Lower lobe of right lung (tissue), 2 donors: Measurements from ENCODE around the gene TMEM54. TPM values are rescaled to one million over a fixed set of nuclear protein-coding genes. Genes with fewer than 3 reads are reported as not detected.

Experiments used
- ATAC-seq, 2 donors: fragments of 200-7000 bp; cut with Tn5 transposase; one replicate each; pipeline ENCODE4 v1.9.1; 2020 to 2022; ENCODE audit warnings: mild to moderate bottlenecking in 2 of 2, moderate library complexity in 2 of 2
- DNase-seq: peaks from one replicate; pipeline ENCODE4 v3.0.0-alpha.2; 2020
- H3K27ac ChIP-seq: fragments of 200-600 bp; one replicate; pipeline ENCODE4 v1.8.0; 2022
- H3K27me3 ChIP-seq: fragments of 200-600 bp; one replicate; pipeline ENCODE4 v1.8.0; 2022; ENCODE audit warnings: low read depth
- H3K36me3 ChIP-seq: fragments of 200-600 bp; one replicate; pipeline ENCODE4 v1.8.0; 2022; ENCODE audit warnings: mild to moderate bottlenecking
- H3K4me1 ChIP-seq: fragments of 200-600 bp; one replicate; pipeline ENCODE4 v1.8.0; 2022
- H3K4me3 ChIP-seq: fragments of 200-600 bp; one replicate; pipeline ENCODE4 v1.8.0; 2022; ENCODE audit warnings: mild to moderate bottlenecking
- H3K9me3 ChIP-seq: fragments of 200-600 bp; one replicate; pipeline ENCODE4 v1.8.0; 2022
- CTCF ChIP-seq: fragments of 200-600 bp; IDR thresholded peaks from one replicate; pipeline ENCODE4 v1.8.0; 2022; ENCODE audit warnings: antibody characterized with exemption, mild to moderate bottlenecking
- intact Hi-C: fragments of 100-400 bp; cut with DNase I; formaldehyde crosslinking; loops from one replicate; pipeline ENCODE4 v1.11.0; 2022
- total RNA-seq: library from RNA; stranded (reverse); fragmentation: NEBNext Ultra II Directional; extraction: Animal tissue kit (Norgen Biotek cat#: 25700); gene quantifications from one replicate; pipeline ENCODE4 v1.2.1, GENCODE V29; 2021
- donor health status: DM: no; HTN: yes; CAD: no; lungs with severe emphysema.

TMEM54 gene
- total RNA-seq, 1 donor from 2014 or later: 44.0 TPM

- intact Hi-C loops: no loop called here
- Histone ChIP-seq H3K36me3 (peaks cover 44% of the 10 kb centered on the region), H3K4me3 (no peak overlapping the region), H3K4me1 (no peaks in the 10 kb centered on the region), H3K27ac (no peak overlapping the region), H3K9me3 (no peaks in the 10 kb centered on the region), H3K27me3 (no peaks in the 10 kb centered on the region)
- no peak for TF ChIP-seq CTCF
- DNase-seq (no peak), ATAC-seq (no peak)
These were observed 39.1 kb downstream of the TMEM54 start for GRCh38 chr1:32861904-32862695.

GRCh38 chr1:32860566-32860965, 40.6 kb downstream of the TMEM54 start:
- peaks cover 59% of the 10 kb centered on the region for H3K36me3 ChIP-seq
- ATAC-seq (no peak), DNase-seq (no peak)
- intact Hi-C loops: no loop called here
- no peak for TF ChIP-seq CTCF
- no peak overlapping the region for H3K4me3 ChIP-seq
- no peaks in the 10 kb centered on the region for H3K9me3 ChIP-seq
- no peak overlapping the region for H3K27ac ChIP-seq
- H3K27me3 ChIP-seq: no peaks in the 10 kb centered on the region
- no peaks in the 10 kb centered on the region for H3K4me1 ChIP-seq

- Histone ChIP-seq H3K4me1 (no peaks in the 10 kb centered on the region), H3K27me3 (no peaks in the 10 kb centered on the region), H3K4me3 (no peak overlapping the region), H3K36me3 (peaks cover 65% of the 10 kb centered on the region), H3K9me3 (no peaks in the 10 kb centered on the region), H3K27ac (no peak overlapping the region)
- intact Hi-C loops: no loop called here
- ATAC-seq: no peak
- no peak for DNase-seq
- no peak for TF ChIP-seq CTCF
These were observed 41.3 kb downstream of the TMEM54 start for GRCh38 chr1:32859915-32860314.

GRCh38 chr1:32858791-32859190, 42.4 kb downstream of the TMEM54 start:
- intact Hi-C loops: no loop called here
- no peak for TF ChIP-seq CTCF
- DNase-seq (no peak), ATAC-seq (no peak)
- Histone ChIP-seq H3K9me3 (no peaks in the 10 kb centered on the region), H3K27ac (no peak overlapping the region), H3K27me3 (no peaks in the 10 kb centered on the region), H3K36me3 (peaks cover 73% of the 10 kb centered on the region), H3K4me1 (no peaks in the 10 kb centered on the region), H3K4me3 (no peak overlapping the region)

GRCh38 chr1:32858136-32858535, 43.1 kb downstream of the TMEM54 start:
- DNase-seq (no peak), ATAC-seq (no peak)
- no peak for TF ChIP-seq CTCF
- no peak overlapping the region for H3K27ac ChIP-seq
- H3K36me3 ChIP-seq: peaks cover 78% of the 10 kb centered on the region
- intact Hi-C loops: no loop called here
- H3K9me3 ChIP-seq: no peaks in the 10 kb centered on the region
- H3K4me3 ChIP-seq: no peak overlapping the region
- no peaks in the 10 kb centered on the region for H3K27me3 ChIP-seq
- no peaks in the 10 kb centered on the region for H3K4me1 ChIP-seq
